Activated T-helper 1 cell treated with anti-CD3 and anti-CD28 coated beads, Interleukin-12 subunit alpha, Interleukin-12 subunit beta, Interleukin-2, Interleukin-4 antibody, amounts not matched to agents 30 ng/mL and 10 ng/mL and 1 ng/mL, durations not matched to agents 14 hours and 24 hours and 36 hours (primary cell): ENCODE measurements around the gene KRT1. TPM values are rescaled to one million over a fixed set of nuclear protein-coding genes. Genes with fewer than 3 reads are reported as not detected.

ENCODE experiments used
- DNase-seq: peaks from one replicate; pipeline ENCODE4 v3.0.0; 2021; ENCODE audit warnings: low spot score
- H3K27ac Mint-ChIP-seq: one replicate; pipeline ENCODE4 v1.8.0; 2021; ENCODE audit warnings: mild to moderate bottlenecking, mixed read lengths
- H3K27me3 Mint-ChIP-seq: one replicate; pipeline ENCODE4 v1.8.0; 2022; ENCODE audit warnings: mild to moderate bottlenecking, moderate library complexity, mixed read lengths; ENCODE audit not compliant: insufficient read depth
- H3K36me3 Mint-ChIP-seq: one replicate; pipeline ENCODE4 v1.8.0; 2021; ENCODE audit warnings: low read depth, mixed read lengths
- H3K4me1 Mint-ChIP-seq: one replicate; pipeline ENCODE4 v1.8.0; 2021; ENCODE audit warnings: low read depth, mixed read lengths
- H3K4me3 Mint-ChIP-seq: one replicate; pipeline ENCODE4 v1.8.0; 2021; ENCODE audit warnings: mild to moderate bottlenecking, moderate library complexity, mixed read lengths
- H3K9me3 Mint-ChIP-seq: one replicate; pipeline ENCODE4 v1.8.0; 2021; ENCODE audit warnings: mixed read lengths
- intact Hi-C: fragments of 100-400 bp; cut with micrococcal nuclease; formaldehyde crosslinking; loops from one replicate; pipeline ENCODE4 v1.15.1; 2024
- total RNA-seq: library from RNA; stranded (reverse); gene quantifications from 2 replicates; pipeline ENCODE4 v1.2.3, GENCODE V29; 2022

The KRT1 gene
- total RNA-seq, 1 donor from 2014 or later: not detected

- H3K27me3 Mint-ChIP-seq: peaks cover 46% of the 10 kb centered on the region
- peaks cover 14% of the 10 kb centered on the region for H3K4me1 Mint-ChIP-seq
- H3K9me3 Mint-ChIP-seq: no peaks in the 10 kb centered on the region
- DNase-seq: no peak
- H3K36me3 Mint-ChIP-seq: no peaks in the 10 kb centered on the region
- no peak overlapping the region for H3K4me3 Mint-ChIP-seq
- H3K27ac Mint-ChIP-seq: no peak overlapping the region
- intact Hi-C loops: no loop called here
These were observed 14.8 kb upstream of the KRT1 start for GRCh38 chr12:52695039-52695438.

GRCh38 chr12:52694151-52694550 lies 13.9 kb upstream of the KRT1 start:
- Mint-ChIP-seq H3K27me3 (peaks cover 47% of the 10 kb centered on the region), H3K36me3 (no peaks in the 10 kb centered on the region), H3K4me1 (peaks cover 14% of the 10 kb centered on the region), H3K4me3 (no peak overlapping the region), H3K9me3 (no peaks in the 10 kb centered on the region), H3K27ac (no peak overlapping the region)
- intact Hi-C loops: loop anchor here (5.0 kb wide), 1 partner anchor 112 kb away; no protein-coding TSS in a partner anchor
- DNase-seq: no peak

GRCh38 chr12:52693261-52693660 lies 13.1 kb upstream of the KRT1 start:
- H3K9me3 Mint-ChIP-seq: no peaks in the 10 kb centered on the region
- intact Hi-C loops: loop anchor here (5.0 kb wide), 1 partner anchor 111 kb away; no protein-coding TSS in a partner anchor
- no peak for DNase-seq
- H3K4me3 Mint-ChIP-seq: no peak overlapping the region
- no peak overlapping the region for H3K27ac Mint-ChIP-seq
- no peaks in the 10 kb centered on the region for H3K36me3 Mint-ChIP-seq
- peaks cover 14% of the 10 kb centered on the region for H3K4me1 Mint-ChIP-seq
- H3K27me3 Mint-ChIP-seq: peaks cover 55% of the 10 kb centered on the region

GRCh38 chr12:52692254-52692653 lies 12.0 kb upstream of the KRT1 start:
- intact Hi-C loops: loop anchor here (5.0 kb wide), 1 partner anchor 110 kb away; no protein-coding TSS in a partner anchor
- Mint-ChIP-seq H3K36me3 (no peaks in the 10 kb centered on the region), H3K27me3 (peaks cover 62% of the 10 kb centered on the region)

GRCh38 chr12:52691841-52692150 lies 11.6 kb upstream of the KRT1 start:
- Mint-ChIP-seq H3K27me3 (peaks cover 63% of the 10 kb centered on the region), H3K27ac (no peak overlapping the region), H3K36me3 (no peaks in the 10 kb centered on the region), H3K4me3 (no peak overlapping the region), H3K9me3 (no peaks in the 10 kb centered on the region), H3K4me1 (peaks cover 14% of the 10 kb centered on the region)
- DNase-seq: no peak
- intact Hi-C loops: loop anchor here (5.0 kb wide), 1 partner anchor 109 kb away; no protein-coding TSS in a partner anchor

More at GRCh38 chr12:52692254-52692653, 12.0 kb upstream of the KRT1 start:
- Mint-ChIP-seq H3K4me1 (peaks cover 14% of the 10 kb centered on the region), H3K4me3 (no peak overlapping the region), H3K27ac (no peak overlapping the region), H3K9me3 (no peaks in the 10 kb centered on the region)
- no peak for DNase-seq

GRCh38 chr12:52691076-52691840 lies 11.1 kb upstream of the KRT1 start:
- no peak overlapping the region for H3K27ac Mint-ChIP-seq
- peak overlapping the region; percentile 58 for H3K4me3 Mint-ChIP-seq
- peak; percentile 28 for DNase-seq
- no peaks in the 10 kb centered on the region for H3K36me3 Mint-ChIP-seq
- H3K27me3 Mint-ChIP-seq: peaks cover 61% of the 10 kb centered on the region
- no peaks in the 10 kb centered on the region for H3K9me3 Mint-ChIP-seq
- H3K4me1 Mint-ChIP-seq: peaks cover 14% of the 10 kb centered on the region
- intact Hi-C loops: loop anchor here (5.0 kb wide), 1 partner anchor 109 kb away; no protein-coding TSS in a partner anchor

GRCh38 chr12:52690351-52691075 lies 10.3 kb upstream of the KRT1 start:
- no peak for DNase-seq
- H3K4me3 Mint-ChIP-seq: peak overlapping the region; percentile 58
- no peak overlapping the region for H3K27ac Mint-ChIP-seq
- peaks cover 55% of the 10 kb centered on the region for H3K27me3 Mint-ChIP-seq
- peaks cover 14% of the 10 kb centered on the region for H3K4me1 Mint-ChIP-seq
- no peaks in the 10 kb centered on the region for H3K9me3 Mint-ChIP-seq
- no peaks in the 10 kb centered on the region for H3K36me3 Mint-ChIP-seq
- intact Hi-C loops: loop anchor here (5.0 kb wide), 1 partner anchor 108 kb away; no protein-coding TSS in a partner anchor

- H3K4me3 Mint-ChIP-seq: no peak overlapping the region
- H3K9me3 Mint-ChIP-seq: no peaks in the 10 kb centered on the region
- H3K36me3 Mint-ChIP-seq: no peaks in the 10 kb centered on the region
- DNase-seq: no peak
- intact Hi-C loops: loop anchor here (5.0 kb wide), 1 partner anchor 108 kb away; no protein-coding TSS in a partner anchor
- peaks cover 51% of the 10 kb centered on the region for H3K27me3 Mint-ChIP-seq
- H3K4me1 Mint-ChIP-seq: peaks cover 14% of the 10 kb centered on the region
- H3K27ac Mint-ChIP-seq: no peak overlapping the region
These were observed 9.7 kb upstream of the KRT1 start for GRCh38 chr12:52689936-52690335.

GRCh38 chr12:52689239-52689638 lies 9.0 kb upstream of the KRT1 start:
- Mint-ChIP-seq H3K36me3 (no peaks in the 10 kb centered on the region), H3K4me3 (no peak overlapping the region), H3K9me3 (no peaks in the 10 kb centered on the region), H3K27ac (no peak overlapping the region), H3K4me1 (peaks cover 14% of the 10 kb centered on the region), H3K27me3 (peaks cover 50% of the 10 kb centered on the region)
- intact Hi-C loops: no loop called here
- DNase-seq: no peak

- no peak overlapping the region for H3K4me3 Mint-ChIP-seq
- no peak overlapping the region for H3K27ac Mint-ChIP-seq
- intact Hi-C loops: no loop called here
- no peaks in the 10 kb centered on the region for H3K36me3 Mint-ChIP-seq
- H3K27me3 Mint-ChIP-seq: peaks cover 50% of the 10 kb centered on the region
- no peak for DNase-seq
- H3K9me3 Mint-ChIP-seq: no peaks in the 10 kb centered on the region
- H3K4me1 Mint-ChIP-seq: peaks cover 14% of the 10 kb centered on the region
These were observed 8.3 kb upstream of the KRT1 start for GRCh38 chr12:52688481-52688880.

- Mint-ChIP-seq H3K27me3 (peaks cover 43% of the 10 kb centered on the region), H3K36me3 (no peaks in the 10 kb centered on the region), H3K27ac (no peak overlapping the region), H3K4me1 (peaks cover 14% of the 10 kb centered on the region), H3K9me3 (no peaks in the 10 kb centered on the region), H3K4me3 (no peak overlapping the region)
- intact Hi-C loops: no loop called here
- no peak for DNase-seq
These were observed 7.5 kb upstream of the KRT1 start for GRCh38 chr12:52687497-52688385.

GRCh38 chr12:52686756-52687487 lies 6.7 kb upstream of the KRT1 start:
- intact Hi-C loops: no loop called here
- DNase-seq: no peak
- peaks cover 36% of the 10 kb centered on the region for H3K27me3 Mint-ChIP-seq
- no peaks in the 10 kb centered on the region for H3K36me3 Mint-ChIP-seq
- H3K4me1 Mint-ChIP-seq: peaks cover 14% of the 10 kb centered on the region
- no peaks in the 10 kb centered on the region for H3K9me3 Mint-ChIP-seq
- no peak overlapping the region for H3K27ac Mint-ChIP-seq
- no peak overlapping the region for H3K4me3 Mint-ChIP-seq
